Common myeloid progenitor, CD34-positive (primary cell): ENCODE data around the gene SGSM1.
A peak's percentile ranks its signal among the peaks of the same experiment; 100 is the strongest.

ENCODE experiments used
- CTCF ChIA-PET: fragments of 350-600 bp; sonication (Branson Sonifier 250); formaldehyde crosslinking; loops from one replicate; lab custom pipeline; 2021; ENCODE audit warnings: antibody characterized with exemption; lab: Charles Lee
- POLR2A ChIA-PET: fragments of 350-600 bp; sonication (Branson Sonifier 250); formaldehyde crosslinking; loops from one replicate; lab custom pipeline; 2021; ENCODE audit warnings: antibody characterized with exemption; lab: Charles Lee
- DNase-seq, 3 donors: peaks; one replicate each; pipeline versions ENCODE4 v3.0.0 to v3.0.0-alpha.2; 2013
- H3K27ac ChIP-seq, 2 experiments: 1 replicate in 1 of 2; 2 replicates in 1 of 2; pipeline ENCODE4 v1.7.0; 2013; ENCODE audit warnings: inconsistent platforms in 2 of 2, low read length in 2 of 2, mild to moderate bottlenecking in 2 of 2, low read depth in 1 of 2, moderate library complexity in 1 of 2; ENCODE audit not compliant: severe bottlenecking in 2 of 2, insufficient read depth in 1 of 2, poor library complexity in 1 of 2
- H3K27me3 ChIP-seq, 5 experiments: replicated peaks in 2 of 5; 1 replicate in 3 of 5; 2 replicates in 2 of 5; pipeline versions ENCODE4 v1.6.1 to v1.7.0; 2013; ENCODE audit warnings: low read length in 4 of 5, mild to moderate bottlenecking in 2 of 5, moderate library complexity in 2 of 5, inconsistent platforms in 1 of 5; ENCODE audit not compliant: insufficient read depth in 5 of 5, control insufficient read depth in 4 of 5
- H3K36me3 ChIP-seq, 4 experiments: 1 replicate in 2 of 4; 2 replicates in 2 of 4; pipeline versions ENCODE4 v1.6.1 to v1.7.0; 2013; ENCODE audit warnings: low read length in 3 of 4, control low read depth in 1 of 4, mild to moderate bottlenecking in 1 of 4; ENCODE audit not compliant: control insufficient read depth in 4 of 4, insufficient read depth in 4 of 4
- H3K4me1 ChIP-seq, 4 experiments: 1 replicate in 3 of 4; 2 replicates in 1 of 4; pipeline versions ENCODE4 v1.6.1 to v1.7.1; 2013; ENCODE audit warnings: low read length in 3 of 4, mild to moderate bottlenecking in 3 of 4, control low read depth in 1 of 4, inconsistent platforms in 1 of 4, moderate library complexity in 1 of 4; ENCODE audit not compliant: control insufficient read depth in 4 of 4, insufficient read depth in 4 of 4; ENCODE audit errors: control extremely low read depth in 1 of 4
- H3K4me3 ChIP-seq, 7 experiments: 1 replicate in 4 of 7; 2 replicates in 3 of 7; pipeline versions ENCODE4 v1.5.1 to v1.7.0; 2013; ENCODE audit warnings: mild to moderate bottlenecking in 7 of 7, low read length in 6 of 7, moderate library complexity in 6 of 7, inconsistent platforms in 2 of 7, low read depth in 2 of 7, control low read depth in 1 of 7; ENCODE audit not compliant: insufficient read depth in 4 of 7, control insufficient read depth in 1 of 7; ENCODE audit errors: extremely low read depth in 1 of 7
- H3K9me3 ChIP-seq, 5 experiments: 1 replicate in 4 of 5; 2 replicates in 1 of 5; pipeline versions ENCODE4 v1.6.1 to v1.7.1; 2013; ENCODE audit warnings: low read length in 4 of 5, mild to moderate bottlenecking in 2 of 5, inconsistent platforms in 1 of 5, low read depth in 1 of 5, moderate library complexity in 1 of 5; ENCODE audit not compliant: control insufficient read depth in 4 of 5, insufficient read depth in 2 of 5; ENCODE audit errors: control extremely low read depth in 1 of 5
- WGBS: methylation state at CpG from one replicate; pipeline ENCODE4 v1.1.5; 2013; ENCODE audit not compliant: insufficient coverage; 5-methylcytosine and 5-hydroxymethylcytosine counted together

SGSM1 gene

DNA sequence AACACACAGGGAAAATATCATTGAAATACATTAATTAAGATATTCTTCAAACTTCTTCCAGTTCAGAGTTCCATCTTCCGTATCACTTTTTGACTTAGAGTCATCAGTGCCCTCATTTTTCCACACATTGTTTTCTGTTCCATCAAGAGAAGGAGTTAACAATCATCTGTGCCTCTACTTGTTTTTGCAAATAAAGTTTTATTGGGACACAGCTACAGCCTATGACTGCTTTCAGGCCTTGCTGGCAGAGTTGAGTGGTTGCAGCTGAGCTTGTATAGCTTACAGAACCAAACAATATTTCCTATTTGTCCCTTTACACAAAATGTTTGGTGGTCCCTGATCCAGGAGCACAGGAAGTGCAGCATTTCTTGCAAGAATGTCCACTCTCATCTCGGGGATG is 51.6 kb downstream of the SGSM1 start:
- Histone ChIP-seq H3K27me3 (peaks cover 0 to 2% (median 0%) of the 10 kb centered on the region in 5 experiments), H3K36me3 (no peaks in the 10 kb centered on the region), H3K27ac (no peak overlapping the region), H3K9me3 (no peaks in the 10 kb centered on the region), H3K4me3 (no peak overlapping the region), H3K4me1 (no peaks in the 10 kb centered on the region)
- WGBS = 96% methylated on average over 2 of the region's 2 CpGs
- no peak for DNase-seq
- CTCF ChIA-PET = interaction anchor here (0.6 to 0.9 kb wide), 2 partner anchors 55 to 947 kb away, joined by 3 to 4 read pairs; no protein-coding TSS in a partner anchor
- POLR2A ChIA-PET = no interaction called here

DNA sequence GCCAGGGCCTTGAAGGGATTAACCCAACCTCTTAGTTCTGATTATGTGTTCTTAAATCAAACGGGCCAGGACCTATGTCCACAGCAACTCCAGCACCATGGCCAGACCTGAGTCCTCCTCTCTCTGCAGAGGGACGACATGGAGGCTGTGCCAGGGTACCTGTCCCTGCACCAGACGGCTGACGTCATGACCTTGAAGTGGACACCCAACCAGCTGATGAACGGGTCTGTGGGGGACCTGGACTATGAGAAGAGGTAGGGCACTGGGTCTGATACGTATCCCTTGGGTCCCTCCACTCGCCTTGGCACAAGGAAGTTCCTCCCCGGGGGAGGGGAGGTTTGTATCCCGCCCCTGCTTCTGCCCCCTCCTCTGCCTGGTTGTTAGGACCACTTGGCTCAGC is 53.6 kb downstream of the SGSM1 start:
- no peaks in the 10 kb centered on the region for H3K36me3 ChIP-seq
- no peaks in the 10 kb centered on the region for H3K27me3 ChIP-seq
- H3K27ac ChIP-seq = no peak overlapping the region
- H3K4me1 ChIP-seq = no peaks in the 10 kb centered on the region
- ChIA-PET CTCF (no interaction called here), POLR2A (no interaction called here)
- 96% methylated on average over 6 of the region's 9 CpGs for WGBS
- H3K4me3 ChIP-seq = no peak overlapping the region
- H3K9me3 ChIP-seq = no peaks in the 10 kb centered on the region
- DNase-seq = no peak

DNA sequence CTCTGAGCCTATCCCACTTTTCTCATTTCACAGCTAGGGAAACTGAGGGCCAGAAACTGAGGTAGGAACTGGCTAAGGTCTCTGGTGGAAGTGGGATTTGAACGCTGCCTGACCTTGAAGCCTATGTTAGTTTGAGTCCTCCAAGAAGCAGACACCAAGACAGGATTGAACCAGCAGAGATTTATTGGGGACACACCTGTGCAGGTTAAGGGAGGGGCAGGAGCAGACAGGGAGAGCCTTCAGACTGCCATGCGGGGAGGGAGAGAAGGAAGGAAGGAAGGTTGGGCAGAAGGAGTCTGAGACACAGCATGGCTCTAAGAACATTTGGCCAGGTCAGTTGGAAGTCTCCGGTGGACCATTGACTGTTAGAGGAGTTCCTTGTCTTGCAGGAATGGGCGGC is 59.5 kb downstream of the SGSM1 start:
- ChIA-PET POLR2A (no interaction called here), CTCF (no interaction called here)
- Histone ChIP-seq H3K4me1 (no peaks in the 10 kb centered on the region), H3K4me3 (no peak overlapping the region), H3K27ac (no peak overlapping the region), H3K27me3 (peaks cover 0 to 2% (median 0%) of the 10 kb centered on the region in 5 experiments), H3K36me3 (no peaks in the 10 kb centered on the region), H3K9me3 (no peaks in the 10 kb centered on the region)
- no peak for DNase-seq
- 90% methylated on average over 4 of the region's 4 CpGs for WGBS

DNA sequence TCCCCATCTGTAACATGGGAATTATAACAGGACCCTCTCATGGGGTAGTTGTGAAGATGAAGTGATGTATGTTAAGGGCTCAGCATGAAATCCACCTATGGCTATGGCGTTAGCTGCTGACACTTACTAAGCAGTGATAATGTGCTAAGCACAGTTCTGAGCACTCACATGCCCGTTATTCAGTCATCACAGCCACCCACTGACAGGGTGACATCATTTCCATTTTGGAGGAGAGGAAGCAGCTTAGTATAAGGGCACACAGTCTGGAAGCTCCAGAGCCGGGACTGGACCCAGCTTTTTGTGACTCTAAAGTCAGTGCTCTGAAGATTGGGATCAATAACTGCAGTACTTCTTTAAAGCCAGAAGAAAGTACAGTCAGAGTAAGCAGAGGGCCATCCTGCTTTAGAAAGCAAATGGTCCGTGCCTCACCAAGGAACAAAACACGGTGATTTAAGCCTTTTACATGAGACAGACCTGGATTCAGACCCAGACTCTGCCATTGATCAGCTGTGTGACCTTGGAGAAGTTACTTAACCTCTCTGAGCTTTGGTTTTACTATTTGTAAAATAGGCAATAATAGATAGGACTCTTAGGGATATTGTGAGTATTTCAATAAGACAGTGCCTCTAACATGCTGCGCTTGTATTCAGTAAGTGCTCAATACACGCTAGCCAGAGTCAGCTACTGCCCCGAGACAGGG is 61.5 kb downstream of the SGSM1 start:
- 94% methylated on average over 7 of the region's 8 CpGs for WGBS
- Histone ChIP-seq H3K27ac (no peak overlapping the region), H3K9me3 (no peaks in the 10 kb centered on the region), H3K4me1 (no peaks in the 10 kb centered on the region), H3K27me3 (peaks cover 0 to 2% (median 0%) of the 10 kb centered on the region in 5 experiments), H3K4me3 (no peak overlapping the region), H3K36me3 (no peaks in the 10 kb centered on the region)
- CTCF ChIA-PET = no interaction called here
- DNase-seq = no peak
- POLR2A ChIA-PET = interaction anchor here (0.5 to 1.0 kb wide), 2 partner anchors 8 to 368 kb away, joined by 3 to 4 read pairs; no protein-coding TSS in a partner anchor

DNA sequence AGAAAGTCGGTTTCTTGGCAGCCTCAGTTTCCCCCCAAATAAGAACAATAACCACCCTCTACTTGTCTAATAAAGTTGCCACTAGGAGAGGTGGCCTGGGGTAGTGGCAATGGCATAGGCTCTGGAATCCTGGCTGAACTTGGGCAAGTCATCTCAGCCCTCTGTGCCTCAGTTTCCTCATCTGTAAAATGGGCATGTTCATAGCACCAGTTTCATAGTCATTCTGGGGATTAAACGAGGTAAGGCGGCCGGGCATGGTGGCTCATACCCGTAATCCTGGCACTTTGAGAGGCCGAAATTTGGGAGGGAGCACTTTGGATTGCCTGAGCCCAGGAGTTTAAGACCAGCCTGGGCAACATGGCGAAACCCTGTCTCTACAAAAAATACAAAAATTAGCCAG is 63.0 kb downstream of the SGSM1 start:
- DNase-seq = no peak
- ChIA-PET POLR2A (no interaction called here), CTCF (no interaction called here)
- Histone ChIP-seq H3K4me1 (no peaks in the 10 kb centered on the region), H3K36me3 (no peaks in the 10 kb centered on the region), H3K4me3 (no peak overlapping the region), H3K27ac (no peak overlapping the region), H3K27me3 (peaks cover 0 to 2% (median 0%) of the 10 kb centered on the region in 5 experiments), H3K9me3 (no peaks in the 10 kb centered on the region)
- WGBS = 84% methylated on average over 6 of the region's 7 CpGs

DNA sequence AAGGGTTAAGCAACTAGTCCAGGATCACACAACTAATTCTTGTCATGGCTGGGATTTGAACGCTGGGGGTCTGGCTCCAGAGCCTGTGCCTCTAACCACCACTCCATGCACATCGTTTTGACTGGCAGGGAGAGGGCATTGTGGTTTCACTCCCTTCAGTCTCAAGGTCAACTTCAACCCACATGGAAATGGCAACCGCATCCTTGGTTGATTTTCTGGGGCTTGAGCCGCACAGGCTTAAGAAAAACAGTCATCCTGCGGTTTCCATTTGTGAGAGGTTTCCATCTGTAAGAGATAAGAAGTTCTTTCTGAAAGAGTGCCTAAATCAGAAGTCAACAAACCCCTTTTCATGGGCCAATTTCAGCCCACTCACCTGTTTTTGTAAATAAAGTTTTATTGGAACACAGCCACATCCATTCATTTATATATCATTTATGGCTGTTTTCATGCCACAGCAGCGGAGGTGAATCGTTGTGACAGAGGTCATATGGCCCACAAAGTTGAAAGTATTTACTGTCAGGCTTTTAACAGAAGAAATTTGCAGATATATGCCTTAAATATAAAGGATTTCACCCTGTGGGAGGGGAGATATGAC is 65.7 kb downstream of the SGSM1 start:
- no peak overlapping the region for H3K4me3 ChIP-seq
- H3K27me3 ChIP-seq = no peaks in the 10 kb centered on the region
- no peaks in the 10 kb centered on the region for H3K36me3 ChIP-seq
- peak; percentile 6 to 72 (median 63) for DNase-seq
- 81% methylated on average over 6 of the region's 7 CpGs for WGBS
- no peak overlapping the region for H3K27ac ChIP-seq
- CTCF ChIA-PET = no interaction called here
- H3K4me1 ChIP-seq = no peaks in the 10 kb centered on the region
- POLR2A ChIA-PET = no interaction called here
- H3K9me3 ChIP-seq = no peaks in the 10 kb centered on the region

DNA sequence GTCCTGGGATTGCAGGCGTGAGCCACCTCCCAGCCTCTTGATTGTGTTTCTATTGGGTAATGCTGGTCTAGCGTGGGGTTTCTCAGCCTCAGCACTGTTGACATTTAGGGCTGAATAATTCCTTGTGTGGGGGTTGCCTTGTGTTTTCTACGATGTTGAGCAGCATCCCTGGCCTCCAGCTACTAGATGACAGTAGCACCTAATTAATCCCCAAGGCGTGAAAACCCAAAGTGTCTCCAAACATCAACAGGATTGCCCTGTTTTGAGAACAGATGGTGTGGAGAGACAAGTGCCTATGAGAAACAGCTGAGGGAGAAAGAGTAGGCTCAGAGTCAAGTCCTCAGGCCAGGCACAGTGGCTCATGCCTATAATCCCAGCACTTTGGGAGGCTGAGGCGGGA is 67.2 kb downstream of the SGSM1 start:
- Histone ChIP-seq H3K36me3 (no peaks in the 10 kb centered on the region), H3K27me3 (no peaks in the 10 kb centered on the region), H3K9me3 (peaks cover 0 to 1% (median 0%) of the 10 kb centered on the region in 5 experiments), H3K27ac (no peak overlapping the region), H3K4me3 (no peak overlapping the region), H3K4me1 (no peaks in the 10 kb centered on the region)
- no peak for DNase-seq
- 93% methylated on average over 3 of the region's 5 CpGs for WGBS
- CTCF ChIA-PET = no interaction called here
- POLR2A ChIA-PET = no interaction called here
